Neural cell (in vitro differentiated cells): Measurements from ENCODE around the gene RYR1.

Experiments used
- CTCF ChIP-seq: fragments of 450-650 bp; IDR thresholded peaks from 2 replicates; pipeline ENCODE4 v1.5.1; 2014; ENCODE audit warnings: antibody characterized with exemption, mild to moderate bottlenecking, moderate library complexity; ENCODE audit not compliant: poor library complexity, severe bottlenecking
- EP300 ChIP-seq: fragments of 450-650 bp; conservative IDR thresholded peaks from 2 replicates; pipeline ENCODE4 v1.6.1; 2014; ENCODE audit warnings: antibody characterized with exemption, mild to moderate bottlenecking, moderate library complexity; ENCODE audit not compliant: poor library complexity, severe bottlenecking
- MXI1 ChIP-seq: fragments of 450-650 bp; conservative IDR thresholded peaks from 2 replicates; pipeline ENCODE4 v1.6.1; 2014; ENCODE audit warnings: antibody characterized with exemption, mild to moderate bottlenecking; ENCODE audit not compliant: poor library complexity, severe bottlenecking
- RAD21 ChIP-seq: fragments of 450-650 bp; conservative IDR thresholded peaks from 2 replicates; pipeline ENCODE4 v1.6.1; 2014; ENCODE audit warnings: antibody characterized with exemption, mild to moderate bottlenecking, moderate library complexity
- REST ChIP-seq: IDR thresholded peaks from 2 replicates; pipeline ENCODE4 v1.6.1; 2012; ENCODE audit warnings: borderline replicate concordance

- TF ChIP-seq MXI1 = no peak
- TF ChIP-seq CTCF = no peak
- TF ChIP-seq RAD21 = no peak
- no peak for TF ChIP-seq EP300
- TF ChIP-seq REST = no peak
Observed at GRCh38 chr19:38588041-38588440, 154.6 kb downstream of the RYR1 start.
